Measurements from ENCODE around the gene ALPK3.
"Not testable (repeated sequence)": the region's sequence is repeated elsewhere in the genome, so short reads cannot be mapped to it uniquely, and the experiment has no call there.

Gene ALPK3

DNA sequence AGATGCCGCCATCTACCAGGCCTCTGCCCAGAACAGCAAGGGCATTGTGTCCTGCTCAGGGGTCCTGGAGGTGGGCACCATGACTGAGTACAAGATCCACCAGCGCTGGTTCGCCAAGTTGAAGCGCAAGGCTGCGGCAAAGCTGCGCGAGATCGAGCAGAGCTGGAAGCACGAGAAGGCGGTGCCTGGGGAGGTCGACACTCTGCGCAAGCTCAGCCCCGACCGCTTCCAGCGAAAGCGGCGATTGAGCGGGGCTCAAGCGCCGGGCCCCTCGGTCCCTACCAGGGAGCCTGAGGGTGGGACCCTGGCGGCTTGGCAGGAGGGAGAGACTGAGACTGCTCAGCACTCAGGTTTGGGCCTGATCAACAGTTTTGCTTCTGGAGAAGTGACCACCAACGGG is 22.6 kb downstream of the ALPK3 start:
- H3K27me3 ChIP-seq (ENCODE audit: control insufficient read depth, insufficient read depth, low read length), result no peaks in the 10 kb centered on the region
- no peak overlapping the region for H3K9ac ChIP-seq (ENCODE audit: low read length)
- H3K4me1 ChIP-seq (ENCODE audit: control insufficient read depth, insufficient read depth, low read length), result peaks cover 21% of the 10 kb centered on the region
- H3K36me3 ChIP-seq (ENCODE audit: control insufficient read depth, insufficient read depth, low read length), result no peaks in the 10 kb centered on the region
- H3K9me3 ChIP-seq (ENCODE audit: control insufficient read depth, low read length), result no peaks in the 10 kb centered on the region
- no peak overlapping the region for H3K4me3 ChIP-seq (ENCODE audit: low read length)

- H3K4me3 ChIP-seq (ENCODE audit: low read length), result no peak overlapping the region
- no peaks in the 10 kb centered on the region for H3K9me3 ChIP-seq (ENCODE audit: control insufficient read depth, low read length)
- peaks cover 21% of the 10 kb centered on the region for H3K4me1 ChIP-seq (ENCODE audit: control insufficient read depth, insufficient read depth, low read length)
- H3K27me3 ChIP-seq (ENCODE audit: control insufficient read depth, insufficient read depth, low read length), result no peaks in the 10 kb centered on the region
- peak overlapping the region; percentile 64 for H3K9ac ChIP-seq (ENCODE audit: low read length)
- H3K36me3 ChIP-seq (ENCODE audit: control insufficient read depth, insufficient read depth, low read length), result no peaks in the 10 kb centered on the region
Measured at GRCh38 chr15:84840255-84840654, 23.1 kb downstream of the ALPK3 start.

DNA sequence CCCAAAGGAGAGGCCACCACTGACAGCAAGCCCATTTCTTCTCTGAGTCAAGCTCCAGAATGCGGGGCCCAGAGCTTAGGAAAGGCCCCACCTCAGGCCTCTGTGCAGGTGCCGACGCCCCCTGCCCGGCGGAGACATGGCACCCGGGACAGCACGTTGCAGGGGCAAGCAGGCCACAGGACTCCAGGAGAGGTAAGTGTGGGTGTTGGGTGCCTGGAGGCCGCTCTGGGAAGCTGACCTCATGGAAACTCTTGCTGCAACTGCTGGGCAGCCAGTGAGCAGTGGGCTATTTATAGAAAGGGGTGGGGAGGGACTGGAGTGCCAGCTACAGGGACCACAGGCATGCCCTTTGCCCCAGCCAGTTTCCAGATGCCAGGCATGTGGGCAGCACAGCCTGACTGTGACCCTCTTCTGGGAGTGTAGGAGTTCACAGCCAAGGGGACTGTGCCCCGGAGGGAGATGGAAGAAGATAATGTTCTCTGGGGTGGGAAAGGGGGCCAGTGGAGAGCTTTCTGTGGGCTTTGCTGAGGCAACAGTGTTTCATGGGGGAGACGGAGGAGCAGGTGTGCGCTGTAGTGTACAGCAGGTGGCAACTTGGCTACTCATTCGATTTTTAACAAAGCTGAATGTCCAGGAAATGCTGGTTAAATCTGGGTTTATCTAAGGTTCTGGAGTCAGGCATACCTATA is 23.7 kb downstream of the ALPK3 start:
- H3K4me1 ChIP-seq (ENCODE audit: control insufficient read depth, insufficient read depth, low read length), result peaks cover 21% of the 10 kb centered on the region
- H3K9me3 ChIP-seq (ENCODE audit: control insufficient read depth, low read length), result no peaks in the 10 kb centered on the region
- no peaks in the 10 kb centered on the region for H3K36me3 ChIP-seq (ENCODE audit: control insufficient read depth, insufficient read depth, low read length)
- H3K4me3 ChIP-seq (ENCODE audit: low read length), result no peak overlapping the region
- H3K9ac ChIP-seq (ENCODE audit: low read length), result peak overlapping the region; percentile 64
- no peaks in the 10 kb centered on the region for H3K27me3 ChIP-seq (ENCODE audit: control insufficient read depth, insufficient read depth, low read length)

GRCh38 chr15:84842781-84843180 is 25.6 kb downstream of the ALPK3 start:
- Histone ChIP-seq H3K9ac (ENCODE audit: low read length) (no peak overlapping the region), H3K27me3 (ENCODE audit: control insufficient read depth, insufficient read depth, low read length) (no peaks in the 10 kb centered on the region), H3K36me3 (ENCODE audit: control insufficient read depth, insufficient read depth, low read length) (no peaks in the 10 kb centered on the region), H3K4me1 (ENCODE audit: control insufficient read depth, insufficient read depth, low read length) (peaks cover 21% of the 10 kb centered on the region), H3K9me3 (ENCODE audit: control insufficient read depth, low read length) (no peaks in the 10 kb centered on the region), H3K4me3 (ENCODE audit: low read length) (no peak overlapping the region)

DNA sequence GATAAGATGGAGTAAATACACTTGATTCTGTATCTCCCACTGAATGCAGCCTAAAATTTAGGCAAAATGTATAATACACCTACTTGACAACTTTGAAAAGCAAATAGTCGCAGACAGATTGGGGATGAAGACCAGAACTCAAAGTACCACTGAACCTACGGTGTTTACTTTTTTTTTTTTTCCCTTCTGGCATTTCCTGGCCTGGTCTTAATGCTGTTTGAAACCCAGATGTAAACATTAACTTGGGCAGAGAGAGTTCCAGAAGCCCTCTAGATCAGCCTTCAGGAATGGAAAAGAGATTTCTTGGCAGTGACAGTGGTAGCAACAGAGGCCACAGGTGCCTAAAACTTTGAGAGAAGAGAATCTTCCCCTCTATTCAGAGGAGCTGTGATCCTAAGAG is 27.8 kb downstream of the ALPK3 start:
- no peak overlapping the region for H3K9ac ChIP-seq (ENCODE audit: low read length)
- no peaks in the 10 kb centered on the region for H3K9me3 ChIP-seq (ENCODE audit: control insufficient read depth, low read length)

DNA sequence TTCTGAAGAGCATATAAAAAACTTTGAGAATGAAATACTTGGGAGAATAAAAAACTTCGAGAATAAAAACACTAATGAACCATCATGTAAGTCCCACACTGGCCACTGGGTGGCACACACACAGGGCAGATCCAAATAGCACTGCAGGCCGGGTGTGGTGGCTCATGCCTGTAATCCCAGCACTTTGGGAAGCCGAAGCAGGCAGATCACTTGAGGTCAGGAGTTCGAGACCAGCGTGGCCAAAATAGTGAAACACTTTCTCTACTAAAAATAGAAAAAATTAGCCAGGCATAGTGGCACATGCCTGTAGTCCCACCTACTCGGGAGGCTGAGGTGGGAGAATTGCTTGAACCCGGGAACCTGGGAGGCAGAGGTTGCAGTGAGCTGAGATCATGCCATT is 28.5 kb downstream of the ALPK3 start:
- not testable (repeated sequence) for H3K9ac ChIP-seq (ENCODE audit: low read length)
- H3K4me1 ChIP-seq (ENCODE audit: control insufficient read depth, insufficient read depth, low read length), result peaks cover 12% of the 10 kb centered on the region

More for the DNA sequence above, 27.8 kb downstream of the ALPK3 start:
- Histone ChIP-seq H3K27me3 (ENCODE audit: control insufficient read depth, insufficient read depth, low read length) (no peaks in the 10 kb centered on the region), H3K4me3 (ENCODE audit: low read length) (no peak overlapping the region), H3K4me1 (ENCODE audit: control insufficient read depth, insufficient read depth, low read length) (peaks cover 18% of the 10 kb centered on the region), H3K36me3 (ENCODE audit: control insufficient read depth, insufficient read depth, low read length) (no peaks in the 10 kb centered on the region)

DNA sequence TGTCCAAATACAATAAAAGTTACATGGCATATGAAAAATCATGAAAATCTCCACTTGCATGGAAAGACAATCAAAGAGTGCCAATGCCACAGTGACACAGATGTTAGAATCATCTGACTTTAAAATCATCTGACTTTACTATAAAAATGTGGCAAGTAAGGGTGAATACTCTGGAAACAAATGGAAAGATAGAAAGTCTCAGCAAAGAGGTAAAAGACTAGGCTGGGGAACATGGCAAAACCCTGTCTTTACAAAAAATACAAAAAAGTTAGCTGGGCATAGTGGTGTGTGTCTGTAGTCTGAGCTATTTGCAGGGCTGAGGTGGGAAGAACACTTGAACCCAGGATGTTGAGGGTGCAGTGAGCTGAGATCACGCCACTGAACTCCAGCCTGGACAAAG is 29.1 kb downstream of the ALPK3 start:
- Histone ChIP-seq H3K27me3 (ENCODE audit: control insufficient read depth, insufficient read depth, low read length) (no peaks in the 10 kb centered on the region), H3K9ac (ENCODE audit: low read length) (no peak overlapping the region), H3K4me1 (ENCODE audit: control insufficient read depth, insufficient read depth, low read length) (peaks cover 5% of the 10 kb centered on the region), H3K4me3 (ENCODE audit: low read length) (no peak overlapping the region), H3K36me3 (ENCODE audit: control insufficient read depth, insufficient read depth, low read length) (no peaks in the 10 kb centered on the region), H3K9me3 (ENCODE audit: control insufficient read depth, low read length) (no peaks in the 10 kb centered on the region)

More for the DNA sequence above, 28.5 kb downstream of the ALPK3 start:
- H3K4me3 ChIP-seq (ENCODE audit: low read length); H3K36me3 ChIP-seq (ENCODE audit: control insufficient read depth, insufficient read depth, low read length); H3K27me3 ChIP-seq (ENCODE audit: control insufficient read depth, insufficient read depth, low read length); H3K9me3 ChIP-seq (ENCODE audit: control insufficient read depth, low read length): not testable (repeated sequence)

DNA sequence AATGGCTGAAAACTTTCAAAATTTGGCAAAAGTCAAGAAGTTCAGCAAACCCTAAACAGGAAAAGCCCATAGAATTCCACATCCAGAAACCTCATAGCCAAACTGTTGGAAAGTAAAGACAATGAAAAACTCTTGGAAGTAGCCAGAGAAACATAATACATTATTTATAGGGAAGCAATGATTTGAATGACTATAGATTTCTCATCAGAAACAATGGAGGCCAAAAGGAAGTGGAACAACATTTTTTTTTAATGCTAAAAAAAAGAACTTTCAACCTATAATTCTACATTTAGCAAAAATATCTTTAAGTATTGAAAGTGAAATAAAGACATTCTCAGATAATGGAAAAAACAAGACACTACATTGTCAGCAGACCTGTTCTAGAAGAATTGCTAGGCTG is 30.2 kb downstream of the ALPK3 start:
- Histone ChIP-seq H3K4me3 (ENCODE audit: low read length) (no peak overlapping the region), H3K9ac (ENCODE audit: low read length) (no peak overlapping the region), H3K27me3 (ENCODE audit: control insufficient read depth, insufficient read depth, low read length) (no peaks in the 10 kb centered on the region), H3K36me3 (ENCODE audit: control insufficient read depth, insufficient read depth, low read length) (no peaks in the 10 kb centered on the region), H3K4me1 (ENCODE audit: control insufficient read depth, insufficient read depth, low read length) (no peaks in the 10 kb centered on the region), H3K9me3 (ENCODE audit: control insufficient read depth, low read length) (no peaks in the 10 kb centered on the region)

DNA sequence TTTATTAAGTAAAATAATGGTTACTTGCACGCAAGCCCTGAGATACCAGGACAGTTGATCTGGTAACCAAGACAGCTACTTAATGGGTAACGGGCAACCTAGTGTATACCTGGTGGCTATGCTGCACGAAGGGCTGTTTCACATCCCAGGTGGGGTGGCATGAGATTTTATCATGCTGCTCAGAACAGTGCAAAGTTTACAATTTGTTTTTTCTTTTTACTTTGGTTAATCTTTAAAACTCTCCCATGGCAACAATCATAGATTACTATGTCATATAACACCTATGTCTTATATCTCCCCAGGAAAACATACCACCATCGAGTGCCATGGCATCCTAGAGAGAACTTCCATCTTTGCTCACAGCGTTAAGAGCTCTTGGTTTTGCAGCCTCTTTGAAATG is 35.1 kb downstream of the ALPK3 start:
- H3K9me3 ChIP-seq (ENCODE audit: control insufficient read depth, low read length), result no peaks in the 10 kb centered on the region
- no peaks in the 10 kb centered on the region for H3K27me3 ChIP-seq (ENCODE audit: control insufficient read depth, insufficient read depth, low read length)
- no peak overlapping the region for H3K9ac ChIP-seq (ENCODE audit: low read length)
- H3K36me3 ChIP-seq (ENCODE audit: control insufficient read depth, insufficient read depth, low read length), result no peaks in the 10 kb centered on the region
- H3K4me1 ChIP-seq (ENCODE audit: control insufficient read depth, insufficient read depth, low read length), result peaks cover 5% of the 10 kb centered on the region
- no peak overlapping the region for H3K4me3 ChIP-seq (ENCODE audit: low read length)

DNA sequence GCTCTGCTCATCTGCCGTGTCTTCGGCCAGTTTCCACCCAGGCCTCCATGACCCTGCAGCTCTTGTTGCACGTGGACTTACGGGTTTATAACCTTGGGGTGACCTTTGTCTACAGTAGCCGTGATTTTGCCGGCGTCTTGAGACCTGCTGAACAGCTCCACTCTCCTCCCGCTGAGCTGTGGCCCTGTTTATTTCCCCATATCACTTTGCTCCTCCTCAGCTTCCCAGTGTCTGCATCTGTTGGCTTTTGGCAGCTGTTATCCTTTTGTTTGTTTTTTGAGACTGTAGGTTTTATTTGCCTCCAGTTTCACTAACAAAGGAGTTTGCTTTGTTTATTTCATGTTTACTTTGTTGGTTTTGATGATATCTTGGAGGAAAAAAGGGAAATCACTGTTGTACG is 38.0 kb downstream of the ALPK3 start:
- H3K36me3 ChIP-seq (ENCODE audit: control insufficient read depth, insufficient read depth, low read length), result no peaks in the 10 kb centered on the region
- no peak overlapping the region for H3K9ac ChIP-seq (ENCODE audit: low read length)
- no peaks in the 10 kb centered on the region for H3K9me3 ChIP-seq (ENCODE audit: control insufficient read depth, low read length)
- peaks cover 22% of the 10 kb centered on the region for H3K4me1 ChIP-seq (ENCODE audit: control insufficient read depth, insufficient read depth, low read length)
- no peak overlapping the region for H3K4me3 ChIP-seq (ENCODE audit: low read length)
- no peaks in the 10 kb centered on the region for H3K27me3 ChIP-seq (ENCODE audit: control insufficient read depth, insufficient read depth, low read length)

GRCh38 chr15:84855765-84856164 is 38.6 kb downstream of the ALPK3 start:
- Histone ChIP-seq H3K4me1 (ENCODE audit: control insufficient read depth, insufficient read depth, low read length) (peaks cover 24% of the 10 kb centered on the region), H3K27me3 (ENCODE audit: control insufficient read depth, insufficient read depth, low read length) (no peaks in the 10 kb centered on the region), H3K9me3 (ENCODE audit: control insufficient read depth, low read length) (no peaks in the 10 kb centered on the region), H3K9ac (ENCODE audit: low read length) (no peak overlapping the region), H3K4me3 (ENCODE audit: low read length) (no peak overlapping the region), H3K36me3 (ENCODE audit: control insufficient read depth, insufficient read depth, low read length) (no peaks in the 10 kb centered on the region)

DNA sequence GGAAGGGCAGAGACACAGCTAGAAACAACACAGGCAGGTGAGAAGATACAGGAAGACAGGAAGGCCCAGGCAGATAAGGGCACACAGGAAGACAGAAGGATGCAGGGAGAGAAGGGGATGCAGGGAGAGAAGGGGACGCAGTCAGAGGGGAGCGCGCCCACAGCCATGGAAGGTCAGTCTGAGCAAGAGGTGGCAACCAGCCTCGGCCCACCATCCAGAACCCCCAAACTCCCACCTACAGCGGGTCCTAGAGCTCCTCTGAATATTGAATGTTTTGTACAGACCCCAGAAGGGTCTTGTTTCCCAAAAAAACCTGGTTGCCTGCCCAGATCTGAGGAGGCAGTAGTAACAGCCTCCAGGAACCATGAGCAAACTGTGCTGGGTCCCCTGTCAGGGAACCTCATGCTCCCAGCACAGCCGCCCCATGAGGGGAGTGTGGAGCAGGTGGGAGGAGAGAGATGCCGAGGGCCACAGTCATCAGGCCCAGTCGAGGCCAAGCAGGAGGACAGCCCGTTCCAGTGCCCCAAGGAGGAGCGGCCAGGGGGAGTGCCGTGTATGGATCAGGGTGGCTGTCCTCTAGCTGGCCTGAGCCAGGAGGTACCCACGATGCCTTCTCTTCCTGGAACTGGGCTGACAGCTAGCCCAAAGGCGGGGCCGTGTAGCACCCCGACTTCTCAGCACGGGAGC is 39.7 kb downstream of the ALPK3 start:
- Histone ChIP-seq H3K9ac (ENCODE audit: low read length) (no peak overlapping the region), H3K36me3 (ENCODE audit: control insufficient read depth, insufficient read depth, low read length) (no peaks in the 10 kb centered on the region), H3K9me3 (ENCODE audit: control insufficient read depth, low read length) (no peaks in the 10 kb centered on the region), H3K4me3 (ENCODE audit: low read length) (no peak overlapping the region), H3K4me1 (ENCODE audit: control insufficient read depth, insufficient read depth, low read length) (peaks cover 24% of the 10 kb centered on the region), H3K27me3 (ENCODE audit: control insufficient read depth, insufficient read depth, low read length) (no peaks in the 10 kb centered on the region)

Data from mucosa of stomach (tissue), 1 donor.